ENCODE measurements around the gene ASGR1. TPM values are rescaled to one million over a fixed set of nuclear protein-coding genes. Genes with fewer than 3 reads are reported as not detected.

Gene ASGR1
- total and polyA plus RNA-seq, 2 donors (not counting 1 experiment from before 2014, with no cell fraction given) = 0.32 to 0.43 TPM

DNA sequence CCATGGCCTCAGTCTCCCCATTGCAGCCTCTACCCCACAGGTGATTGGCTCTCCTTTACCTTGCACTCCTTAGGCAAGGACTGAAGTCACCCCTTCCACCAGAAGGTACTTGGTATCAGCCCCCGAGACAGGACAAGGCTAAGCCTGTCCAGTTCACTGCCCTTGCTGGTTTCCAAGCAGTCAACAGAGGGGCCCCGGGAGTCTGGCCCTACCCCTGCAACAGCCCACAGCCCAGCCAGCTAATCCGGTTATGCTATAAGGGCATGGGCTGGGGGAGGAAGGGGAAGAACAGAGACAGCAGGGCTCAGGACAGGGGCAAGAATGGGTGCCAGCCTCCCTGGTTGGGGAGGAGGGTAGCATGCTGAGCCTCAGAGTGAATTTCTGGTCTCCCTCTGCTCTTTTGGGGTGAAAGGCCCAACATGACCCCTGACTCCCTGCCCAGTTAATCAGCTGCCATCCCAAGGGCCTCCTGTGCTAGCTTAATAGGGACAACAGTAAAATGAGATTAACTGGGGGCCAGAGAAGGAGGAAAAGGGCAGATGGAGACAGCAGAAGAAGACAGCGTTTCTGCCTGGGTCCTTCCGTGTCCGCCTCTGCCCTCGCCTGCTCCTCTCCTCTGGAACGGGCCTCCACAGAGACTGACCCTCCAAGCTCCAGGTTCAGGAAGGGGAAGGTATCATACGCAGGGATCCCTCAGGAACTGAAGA lies 29.7 kb upstream of the ASGR1 start:
- Histone ChIP-seq H3K9ac (ENCODE audit: low read length) (no peak overlapping the region), H3K36me3 (replicated peaks in 1 of 2; ENCODE audit: control extremely low read depth in 1 of 2, control insufficient read depth in 1 of 2, extremely low read depth in 1 of 2, insufficient read depth in 2 of 2, low read length in 1 of 2) (no peaks in the 10 kb centered on the region), H3K9me3 (ENCODE audit: control extremely low read depth in 1 of 3, control insufficient read depth in 2 of 3, insufficient read depth in 1 of 3, low read length in 2 of 3) (no peaks in the 10 kb centered on the region), H3K4me1 (ENCODE audit: control insufficient read depth in 2 of 2, insufficient read depth in 2 of 2, low read length in 2 of 2) (peaks cover 20 to 30% of the 10 kb centered on the region in 2 donors), H3K79me2 (ENCODE audit: control insufficient read depth, insufficient read depth, low read length) (no peaks in the 10 kb centered on the region), H3K4me3 (ENCODE audit: control extremely low read depth in 1 of 5, extremely low read depth in 1 of 5, insufficient read depth in 1 of 5, low read depth in 2 of 5, low read length in 4 of 5) (no peak overlapping the region), H4K20me1 (ENCODE audit: control insufficient read depth, insufficient read depth, low read length, poor library complexity, severe bottlenecking) (no peaks in the 10 kb centered on the region), H2AFZ (ENCODE audit: insufficient read depth, low read depth, low read length, poor library complexity, severe bottlenecking) (no peak overlapping the region), H3K27me3 (replicated peaks in 1 of 4; ENCODE audit: control extremely low read depth in 1 of 4, control insufficient read depth in 3 of 4, insufficient read depth in 4 of 4, low read length in 3 of 4) (peaks cover 0 to 4% (median 0%) of the 10 kb centered on the region in 4 experiments), H3K27ac (ENCODE audit: low read length in 2 of 2) (no peak overlapping the region), H3K4me2 (replicated peaks; ENCODE audit: low read depth, low read length, poor library complexity, severe bottlenecking) (no peak overlapping the region)
- POLR2A ChIA-PET = no interaction called here
- no peak overlapping the region for H3K4me3 Mint-ChIP-seq
- H3K27me3 Mint-ChIP-seq = peaks cover 5% of the 10 kb centered on the region
- CTCF ChIA-PET = no interaction called here
- peak overlapping the region; percentile 3 for H3K27ac Mint-ChIP-seq
- no peak for ATAC-seq (ENCODE audit: low read depth)
- intact Hi-C loops (cut with micrococcal nuclease) = no loop called here
- WGBS (ENCODE audit: insufficient coverage) = 89% methylated on average over 7 of the region's 9 CpGs
- no peaks in the 10 kb centered on the region for H3K9me3 Mint-ChIP-seq (ENCODE audit: insufficient read depth)
- no peak for DNase-seq
- TF ChIP-seq, protein P1, sequence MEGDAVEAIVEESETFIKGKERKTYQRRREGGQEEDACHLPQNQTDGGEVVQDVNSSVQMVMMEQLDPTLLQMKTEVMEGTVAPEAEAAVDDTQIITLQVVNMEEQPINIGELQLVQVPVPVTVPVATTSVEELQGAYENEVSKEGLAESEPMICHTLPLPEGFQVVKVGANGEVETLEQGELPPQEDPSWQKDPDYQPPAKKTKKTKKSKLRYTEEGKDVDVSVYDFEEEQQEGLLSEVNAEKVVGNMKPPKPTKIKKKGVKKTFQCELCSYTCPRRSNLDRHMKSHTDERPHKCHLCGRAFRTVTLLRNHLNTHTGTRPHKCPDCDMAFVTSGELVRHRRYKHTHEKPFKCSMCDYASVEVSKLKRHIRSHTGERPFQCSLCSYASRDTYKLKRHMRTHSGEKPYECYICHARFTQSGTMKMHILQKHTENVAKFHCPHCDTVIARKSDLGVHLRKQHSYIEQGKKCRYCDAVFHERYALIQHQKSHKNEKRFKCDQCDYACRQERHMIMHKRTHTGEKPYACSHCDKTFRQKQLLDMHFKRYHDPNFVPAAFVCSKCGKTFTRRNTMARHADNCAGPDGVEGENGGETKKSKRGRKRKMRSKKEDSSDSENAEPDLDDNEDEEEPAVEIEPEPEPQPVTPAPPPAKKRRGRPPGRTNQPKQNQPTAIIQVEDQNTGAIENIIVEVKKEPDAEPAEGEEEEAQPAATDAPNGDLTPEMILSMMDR (IDR thresholded peaks at IDR 0.05) = no peak
- no peak for TF ChIP-seq EZH2 (IDR thresholded peaks at IDR 0.05; ENCODE audit: borderline replicate concordance, insufficient read depth, low read depth, low read length, poor library complexity, severe bottlenecking)
- peaks cover 31% of the 10 kb centered on the region for H3K4me1 Mint-ChIP-seq

DNA sequence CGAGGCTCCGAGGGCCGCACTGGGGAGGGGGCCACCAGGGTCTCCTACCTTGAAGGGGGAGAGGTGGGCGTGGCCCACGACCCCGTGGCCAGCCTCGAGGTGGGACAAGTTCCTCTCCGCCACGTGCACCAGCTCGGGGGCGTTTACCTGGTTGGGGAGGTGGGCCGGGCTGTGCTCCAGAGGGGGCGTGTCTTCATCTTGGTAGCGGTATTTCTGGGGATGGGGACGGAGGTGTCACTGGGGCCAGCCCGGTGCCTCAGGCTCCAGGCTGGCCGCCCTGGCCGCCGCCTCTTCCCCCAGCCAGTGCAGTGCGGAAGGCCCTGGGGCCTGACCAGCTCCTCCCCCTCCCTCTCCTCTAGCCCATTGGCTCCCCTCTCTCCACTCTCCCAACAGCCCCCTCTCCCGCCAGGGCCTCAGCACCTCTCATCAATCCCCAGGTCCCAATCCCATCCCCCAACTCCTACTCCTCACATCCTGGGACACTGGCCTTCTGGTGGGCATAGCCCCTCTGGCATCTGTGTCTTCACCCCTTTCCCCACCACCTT lies 28.9 kb upstream of the ASGR1 start:
- no peak overlapping the region for H3K27ac Mint-ChIP-seq
- no peaks in the 10 kb centered on the region for H3K79me2 ChIP-seq (ENCODE audit: control insufficient read depth, insufficient read depth, low read length)
- H3K4me3 ChIP-seq (ENCODE audit: control extremely low read depth in 1 of 5, extremely low read depth in 1 of 5, insufficient read depth in 1 of 5, low read depth in 2 of 5, low read length in 4 of 5) = no peak overlapping the region
- no peak for DNase-seq
- no peak overlapping the region for H3K9ac ChIP-seq (ENCODE audit: low read length)
- no peak overlapping the region for H3K4me3 Mint-ChIP-seq
- peaks cover 28% of the 10 kb centered on the region for H3K4me1 Mint-ChIP-seq
- H3K27ac ChIP-seq (ENCODE audit: low read length in 2 of 2) = no peak overlapping the region
- no peaks in the 10 kb centered on the region for H3K36me3 ChIP-seq (replicated peaks in 1 of 2; ENCODE audit: control extremely low read depth in 1 of 2, control insufficient read depth in 1 of 2, extremely low read depth in 1 of 2, insufficient read depth in 2 of 2, low read length in 1 of 2)
- WGBS (ENCODE audit: insufficient coverage) = 88% methylated on average over 18 of the region's 21 CpGs
- CTCF ChIA-PET = no interaction called here
- H2AFZ ChIP-seq (ENCODE audit: insufficient read depth, low read depth, low read length, poor library complexity, severe bottlenecking) = no peak overlapping the region
- intact Hi-C loops (cut with micrococcal nuclease) = no loop called here
- peaks cover 17 to 25% of the 10 kb centered on the region in 2 donors for H3K4me1 ChIP-seq (ENCODE audit: control insufficient read depth in 2 of 2, insufficient read depth in 2 of 2, low read length in 2 of 2)
- TF ChIP-seq, protein P1 (IDR thresholded peaks at IDR 0.05) = no peak
- TF ChIP-seq EZH2 (IDR thresholded peaks at IDR 0.05; ENCODE audit: borderline replicate concordance, insufficient read depth, low read depth, low read length, poor library complexity, severe bottlenecking) = no peak
- H3K4me2 ChIP-seq (replicated peaks; ENCODE audit: low read depth, low read length, poor library complexity, severe bottlenecking) = no peak overlapping the region
- no peaks in the 10 kb centered on the region for H3K9me3 ChIP-seq (ENCODE audit: control extremely low read depth in 1 of 3, control insufficient read depth in 2 of 3, insufficient read depth in 1 of 3, low read length in 2 of 3)
- H3K9me3 Mint-ChIP-seq (ENCODE audit: insufficient read depth) = no peaks in the 10 kb centered on the region
- peaks cover 0 to 4% (median 0%) of the 10 kb centered on the region in 4 experiments for H3K27me3 ChIP-seq (replicated peaks in 1 of 4; ENCODE audit: control extremely low read depth in 1 of 4, control insufficient read depth in 3 of 4, insufficient read depth in 4 of 4, low read length in 3 of 4)
- peaks cover 5% of the 10 kb centered on the region for H3K27me3 Mint-ChIP-seq
- no peaks in the 10 kb centered on the region for H4K20me1 ChIP-seq (ENCODE audit: control insufficient read depth, insufficient read depth, low read length, poor library complexity, severe bottlenecking)
- no peak for ATAC-seq (ENCODE audit: low read depth)
- POLR2A ChIA-PET = no interaction called here
